HepG2 (cell line): Measurements from ENCODE around the gene FGD5. TPM values are rescaled to one million over a fixed set of nuclear protein-coding genes. Genes with fewer than 3 reads are reported as not detected.
A peak's percentile ranks its signal among the peaks of the same experiment; 100 is the strongest.

Experiments used
- ATAC-seq: fragments of 200-7000 bp; cut with Tn5 transposase; 3 replicates; pipeline ENCODE4 v1.9.1; 2020; ENCODE audit warnings: mild to moderate bottlenecking, moderate library complexity
- BruUV-seq: library from RNA; stranded (reverse); fragments of 400-500 nt; replicated peaks from 2 replicates; lab custom pipeline; 2021; lab: Mats Ljungman, UMichigan
- CTCF ChIA-PET: fragments of 300-600 bp; formaldehyde crosslinking; extraction: SDS; loops from one replicate; lab custom pipeline; 2021; ENCODE audit warnings: low total read pairs, inconsistent platforms, low intra/inter-chr PET ratio; lab: Yijun Ruan, JAX
- POLR2A ChIA-PET: fragments of 350-600 bp; sonication (Branson Sonifier 250); formaldehyde crosslinking; loops from one replicate; lab custom pipeline; 2020; ENCODE audit warnings: antibody characterized with exemption, inconsistent platforms; lab: Yijun Ruan, JAX
- DNase-seq: peaks from one replicate; pipeline ENCODE4 v3.0.0-alpha.2; 2015; ENCODE audit warnings: low spot score
- FAIRE-seq: peaks from 3 replicates; lab custom pipeline; 2011; peaks lifted over from hg19 to GRCh38; lab: Jason Lieb, UNC
- H2AFZ ChIP-seq: one replicate; pipeline ENCODE4 v1.6.1; 2011; ENCODE audit warnings: low read length, inconsistent platforms
- H3K27ac ChIP-seq: fragments of 300-600 bp; 3 replicates; pipeline ENCODE4 v1.8.0; 2011; ENCODE audit warnings: mixed run types, mild to moderate bottlenecking, mixed read lengths, low read length, inconsistent platforms; ENCODE audit not compliant: insufficient read depth; ENCODE audit errors: extremely low read length
- H3K27me3 ChIP-seq, 2 experiments: fragments of 200-600 bp in 1 of 2; 2 replicates in 1 of 2; 3 replicates in 1 of 2; pipeline versions ENCODE4 v1.6.0 to v1.8.0; 2011; ENCODE audit warnings: low read length in 2 of 2, mild to moderate bottlenecking in 2 of 2, moderate library complexity in 2 of 2, inconsistent platforms in 1 of 2; ENCODE audit not compliant: insufficient read depth in 2 of 2, control insufficient read depth in 1 of 2
- H3K36me3 ChIP-seq, 2 experiments: fragments of 200-600 bp in 1 of 2; replicated peaks in 1 of 2; 2 replicates in 1 of 2; 3 replicates in 1 of 2; pipeline versions ENCODE4 v1.5.1 to v1.8.0; 2011; ENCODE audit warnings: low read length in 2 of 2, inconsistent platforms in 1 of 2; ENCODE audit not compliant: insufficient read depth in 2 of 2, control insufficient read depth in 1 of 2
- H3K4me1 ChIP-seq: 2 replicates; pipeline ENCODE4 v1.5.1; 2012; ENCODE audit warnings: low read length, inconsistent platforms; ENCODE audit not compliant: insufficient read depth
- H3K4me2 ChIP-seq: 2 replicates; pipeline ENCODE4 v1.6.0; 2011; ENCODE audit warnings: low read depth, low read length, inconsistent platforms
- H3K4me3 ChIP-seq, 3 experiments: fragments of 200-600 bp in 1 of 3; sonication (generic), shearing (Covaris generic) in 1 of 3; replicated peaks in 1 of 3; 2 replicates each; pipeline ENCODE4 v1.5.1; 2011 to 2016; ENCODE audit warnings: low read length in 3 of 3, inconsistent platforms in 2 of 3, low read depth in 2 of 3, mild to moderate bottlenecking in 2 of 3, control low read depth in 1 of 3, mixed read lengths in 1 of 3; ENCODE audit not compliant: insufficient read depth in 1 of 3
- H3K79me2 ChIP-seq: one replicate; pipeline ENCODE4 v1.6.1; 2011; ENCODE audit warnings: low read length, inconsistent platforms; ENCODE audit not compliant: insufficient read depth
- H3K9ac ChIP-seq: 2 replicates; pipeline ENCODE4 v1.6.0; 2011; ENCODE audit warnings: mild to moderate bottlenecking, low read depth, low read length, inconsistent platforms; ENCODE audit not compliant: insufficient read depth
- H3K9me3 ChIP-seq: 2 replicates; pipeline ENCODE4 v1.5.1; 2012; ENCODE audit warnings: mild to moderate bottlenecking, low read length
- H4K20me1 ChIP-seq: 2 replicates; pipeline ENCODE4 v1.6.0; 2011; ENCODE audit warnings: inconsistent platforms, mild to moderate bottlenecking, low read length, moderate library complexity; ENCODE audit not compliant: insufficient read depth
- ATF7-NPFF ChIP-seq: sonication (generic); formaldehyde crosslinking; IDR thresholded peaks from 2 replicates; pipeline ENCODE4 v1.8.1; 2023; ENCODE audit warnings: mild to moderate bottlenecking, low read depth, missing genetic modification reagents, moderate library complexity
- CENPX ChIP-seq: sonication (generic); formaldehyde crosslinking; IDR thresholded peaks from 2 replicates; pipeline ENCODE4 v1.9.0; 2021; ENCODE audit warnings: mild to moderate bottlenecking, missing genetic modification reagents, moderate library complexity
- FOSL2 ChIP-seq: sonication (generic); formaldehyde crosslinking; IDR thresholded peaks from 2 replicates; pipeline ENCODE4 v1.4.0; 2020; ENCODE audit warnings: missing genetic modification reagents
- NFE2L1 ChIP-seq: sonication (generic); formaldehyde crosslinking; IDR thresholded peaks from 2 replicates; pipeline ENCODE4 v1.4.0; 2020; ENCODE audit warnings: missing genetic modification reagents, mild to moderate bottlenecking, borderline replicate concordance
- RXRB ChIP-seq: IDR thresholded peaks from 2 replicates; pipeline ENCODE4 v1.6.1; 2016; ENCODE audit warnings: borderline replicate concordance, missing genetic modification reagents, missing compliant biosample characterization
- THAP11 ChIP-seq: IDR thresholded peaks from 2 replicates; pipeline ENCODE4 v1.6.1; 2016; ENCODE audit warnings: missing biosample characterization, missing genetic modification reagents
- ZNF263 ChIP-seq: sonication (generic); formaldehyde crosslinking; IDR thresholded peaks from 2 replicates; pipeline ENCODE4 v1.4.0; 2020; ENCODE audit warnings: missing genetic modification reagents
- ZNF326 ChIP-seq: sonication (generic); formaldehyde crosslinking; IDR thresholded peaks from 2 replicates; pipeline ENCODE4 v1.4.0; 2020; ENCODE audit warnings: missing genetic modification reagents, borderline replicate concordance
- ZNF460 ChIP-seq: sonication (generic); formaldehyde crosslinking; IDR thresholded peaks from 2 replicates; pipeline ENCODE4 v1.5.1; 2020; ENCODE audit warnings: missing genetic modification reagents, mild to moderate bottlenecking, borderline replicate concordance
- ZNF549 ChIP-seq: sonication (generic); formaldehyde crosslinking; IDR thresholded peaks from 2 replicates; pipeline ENCODE4 v1.5.0; 2020; ENCODE audit warnings: missing genetic modification reagents
- ZNF678 ChIP-seq: sonication (generic); formaldehyde crosslinking; IDR thresholded peaks from 2 replicates; pipeline ENCODE4 v1.4.0; 2020; ENCODE audit warnings: mild to moderate bottlenecking, missing genetic modification reagents
- ZSCAN21 ChIP-seq: sonication (generic); formaldehyde crosslinking; IDR thresholded peaks from 2 replicates; pipeline ENCODE4 v1.8.0; 2022; ENCODE audit warnings: mild to moderate bottlenecking, missing genetic modification reagents, moderate library complexity, borderline replicate concordance
- WGBS: methylation state at CpG from one replicate; pipeline ENCODE4 v1.1.6; 2017; ENCODE audit warnings: low lambda C conversion rate; 5-methylcytosine and 5-hydroxymethylcytosine counted together
- in situ Hi-C: cut with HindIII; loops from 2 replicates; pipeline ENCODE4 v1.10.0; 2017; ENCODE audit warnings: low pct_unique_long_range_greater_than_20kb; ENCODE audit not compliant: extremely low pct_ligation_motif_present
- intact Hi-C: fragments of 100-400 bp; cut with micrococcal nuclease; formaldehyde crosslinking; loops from one replicate; pipeline ENCODE4 v1.10.0; 2022; ENCODE audit not compliant: unreplicated experiment
- polyA plus RNA-seq, 8 experiments: library from polyadenylated mRNA; depleted of rRNA in 3 of 8; stranded (reverse) in 7 of 8; unstranded in 1 of 8; fragments of >200 nt; fragmentation: Illumina TruSeq in 4 of 8; extraction: Trizol in 4 of 8; gene quantifications; 2 replicates each; pipeline versions ENCODE4 v1.2.1 to v1.2.3, GENCODE V29; 2011 to 2016; ENCODE audit warnings: low read depth in 4 of 8, missing spikeins in 1 of 8, mixed read lengths in 1 of 8; ENCODE audit not compliant: insufficient read depth in 1 of 8
- total RNA-seq, 5 experiments: library from RNA; depleted of rRNA; stranded (reverse); fragments of >200 nt; fragmentation: Illumina TruSeq; extraction: Trizol; gene quantifications; 2 replicates each; pipeline ENCODE4 v1.2.3, GENCODE V29; 2016; ENCODE audit warnings: low read depth in 1 of 5
- TF ChIP-seq, protein P1 (sequence below): sonication (generic); formaldehyde crosslinking; IDR thresholded peaks from 2 replicates; pipeline ENCODE4 v1.5.0; 2020; ENCODE audit warnings: mild to moderate bottlenecking, missing genetic modification reagents, borderline replicate concordance
- TF ChIP-seq, protein P2 (sequence below): sonication (generic); formaldehyde crosslinking; IDR thresholded peaks from 2 replicates; pipeline ENCODE4 v1.8.0; 2022; ENCODE audit warnings: mild to moderate bottlenecking, missing genetic modification reagents; ENCODE audit not compliant: insufficient replicate concordance
- TF ChIP-seq, protein P3 (sequence below): sonication (generic); formaldehyde crosslinking; IDR thresholded peaks from 2 replicates; pipeline ENCODE4 v1.5.0; 2020; ENCODE audit warnings: missing genetic modification reagents

Gene FGD5
- total and polyA plus RNA-seq, 2 of the 13 experiments (the other 11 are each of a cell fraction or from before 2014, with no cell fraction given), result 0.17 TPM; not detected in 1

DNA sequence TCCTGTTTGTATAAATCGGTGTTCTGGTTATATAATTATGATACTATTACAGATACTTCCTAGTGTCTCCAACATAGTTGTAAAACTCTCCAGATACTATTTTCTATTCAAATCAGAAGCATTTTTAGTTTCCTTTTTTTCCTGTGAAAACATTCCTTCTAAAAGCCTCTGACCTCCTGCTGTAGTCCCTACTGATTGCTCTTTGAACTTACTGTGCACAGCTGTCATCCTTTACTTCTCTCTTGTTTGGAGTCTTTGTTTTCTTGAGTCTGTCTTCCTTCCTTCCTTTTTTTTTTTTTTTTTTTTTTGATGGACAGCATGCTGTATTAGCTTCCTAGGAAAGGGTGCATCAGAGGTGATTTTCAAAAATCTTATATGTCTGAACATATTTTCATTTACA, 157.6 kb downstream of the FGD5 start:
- H3K4me3 ChIP-seq, result no peak overlapping the region
- H3K36me3 ChIP-seq, result peaks cover 1 to 10% of the 10 kb centered on the region in 2 experiments; a peak in 3 of 5 replicates
- no peaks in the 10 kb centered on the region for H4K20me1 ChIP-seq
- H3K9me3 ChIP-seq, result no peaks in the 10 kb centered on the region
- no peak for FAIRE-seq
- intact Hi-C loops, result no loop called here
- no peaks in the 10 kb centered on the region for H3K27me3 ChIP-seq
- CTCF ChIA-PET, result no interaction called here
- no peak overlapping the region for H3K27ac ChIP-seq
- TF ChIP-seq FOSL2, result no peak
- no peak for TF ChIP-seq THAP11 (CRISPR knock-in tag)
- TF ChIP-seq CENPX, result no peak
- no peak for TF ChIP-seq ZNF460 (CRISPR knock-in tag)
- TF ChIP-seq ATF7-NPFF (CRISPR knock-in tag), result no peak
- no peak for TF ChIP-seq NFE2L1 (CRISPR knock-in tag)
- TF ChIP-seq, protein P1, sequence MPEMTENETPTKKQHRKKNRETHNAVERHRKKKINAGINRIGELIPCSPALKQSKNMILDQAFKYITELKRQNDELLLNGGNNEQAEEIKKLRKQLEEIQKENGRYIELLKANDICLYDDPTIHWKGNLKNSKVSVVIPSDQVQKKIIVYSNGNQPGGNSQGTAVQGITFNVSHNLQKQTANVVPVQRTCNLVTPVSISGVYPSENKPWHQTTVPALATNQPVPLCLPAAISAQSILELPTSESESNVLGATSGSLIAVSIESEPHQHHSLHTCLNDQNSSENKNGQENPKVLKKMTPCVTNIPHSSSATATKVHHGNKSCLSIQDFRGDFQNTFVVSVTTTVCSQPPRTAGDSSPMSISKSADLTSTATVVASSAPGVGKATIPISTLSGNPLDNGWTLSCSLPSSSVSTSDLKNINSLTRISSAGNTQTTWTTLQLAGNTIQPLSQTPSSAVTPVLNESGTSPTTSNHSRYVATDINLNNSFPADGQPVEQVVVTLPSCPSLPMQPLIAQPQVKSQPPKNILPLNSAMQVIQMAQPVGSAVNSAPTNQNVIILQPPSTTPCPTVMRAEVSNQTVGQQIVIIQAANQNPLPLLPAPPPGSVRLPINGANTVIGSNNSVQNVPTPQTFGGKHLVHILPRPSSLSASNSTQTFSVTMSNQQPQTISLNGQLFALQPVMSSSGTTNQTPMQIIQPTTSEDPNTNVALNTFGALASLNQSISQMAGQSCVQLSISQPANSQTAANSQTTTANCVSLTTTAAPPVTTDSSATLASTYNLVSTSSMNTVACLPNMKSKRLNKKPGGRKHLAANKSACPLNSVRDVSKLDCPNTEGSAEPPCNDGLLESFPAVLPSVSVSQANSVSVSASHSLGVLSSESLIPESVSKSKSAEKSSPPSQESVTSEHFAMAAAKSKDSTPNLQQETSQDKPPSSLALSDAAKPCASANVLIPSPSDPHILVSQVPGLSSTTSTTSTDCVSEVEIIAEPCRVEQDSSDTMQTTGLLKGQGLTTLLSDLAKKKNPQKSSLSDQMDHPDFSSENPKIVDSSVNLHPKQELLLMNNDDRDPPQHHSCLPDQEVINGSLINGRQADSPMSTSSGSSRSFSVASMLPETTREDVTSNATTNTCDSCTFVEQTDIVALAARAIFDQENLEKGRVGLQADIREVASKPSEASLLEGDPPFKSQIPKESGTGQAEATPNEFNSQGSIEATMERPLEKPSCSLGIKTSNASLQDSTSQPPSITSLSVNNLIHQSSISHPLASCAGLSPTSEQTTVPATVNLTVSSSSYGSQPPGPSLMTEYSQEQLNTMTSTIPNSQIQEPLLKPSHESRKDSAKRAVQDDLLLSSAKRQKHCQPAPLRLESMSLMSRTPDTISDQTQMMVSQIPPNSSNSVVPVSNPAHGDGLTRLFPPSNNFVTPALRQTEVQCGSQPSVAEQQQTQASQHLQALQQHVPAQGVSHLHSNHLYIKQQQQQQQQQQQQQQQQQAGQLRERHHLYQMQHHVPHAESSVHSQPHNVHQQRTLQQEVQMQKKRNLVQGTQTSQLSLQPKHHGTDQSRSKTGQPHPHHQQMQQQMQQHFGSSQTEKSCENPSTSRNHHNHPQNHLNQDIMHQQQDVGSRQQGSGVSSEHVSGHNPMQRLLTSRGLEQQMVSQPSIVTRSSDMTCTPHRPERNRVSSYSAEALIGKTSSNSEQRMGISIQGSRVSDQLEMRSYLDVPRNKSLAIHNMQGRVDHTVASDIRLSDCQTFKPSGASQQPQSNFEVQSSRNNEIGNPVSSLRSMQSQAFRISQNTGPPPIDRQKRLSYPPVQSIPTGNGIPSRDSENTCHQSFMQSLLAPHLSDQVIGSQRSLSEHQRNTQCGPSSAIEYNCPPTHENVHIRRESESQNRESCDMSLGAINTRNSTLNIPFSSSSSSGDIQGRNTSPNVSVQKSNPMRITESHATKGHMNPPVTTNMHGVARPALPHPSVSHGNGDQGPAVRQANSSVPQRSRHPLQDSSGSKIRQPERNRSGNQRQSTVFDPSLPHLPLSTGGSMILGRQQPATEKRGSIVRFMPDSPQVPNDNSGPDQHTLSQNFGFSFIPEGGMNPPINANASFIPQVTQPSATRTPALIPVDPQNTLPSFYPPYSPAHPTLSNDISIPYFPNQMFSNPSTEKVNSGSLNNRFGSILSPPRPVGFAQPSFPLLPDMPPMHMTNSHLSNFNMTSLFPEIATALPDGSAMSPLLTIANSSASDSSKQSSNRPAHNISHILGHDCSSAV (CRISPR knock-in tag), result no peak
- no peak for TF ChIP-seq RXRB
- TF ChIP-seq ZNF678 (CRISPR knock-in tag), result no peak
- TF ChIP-seq, protein P2, sequence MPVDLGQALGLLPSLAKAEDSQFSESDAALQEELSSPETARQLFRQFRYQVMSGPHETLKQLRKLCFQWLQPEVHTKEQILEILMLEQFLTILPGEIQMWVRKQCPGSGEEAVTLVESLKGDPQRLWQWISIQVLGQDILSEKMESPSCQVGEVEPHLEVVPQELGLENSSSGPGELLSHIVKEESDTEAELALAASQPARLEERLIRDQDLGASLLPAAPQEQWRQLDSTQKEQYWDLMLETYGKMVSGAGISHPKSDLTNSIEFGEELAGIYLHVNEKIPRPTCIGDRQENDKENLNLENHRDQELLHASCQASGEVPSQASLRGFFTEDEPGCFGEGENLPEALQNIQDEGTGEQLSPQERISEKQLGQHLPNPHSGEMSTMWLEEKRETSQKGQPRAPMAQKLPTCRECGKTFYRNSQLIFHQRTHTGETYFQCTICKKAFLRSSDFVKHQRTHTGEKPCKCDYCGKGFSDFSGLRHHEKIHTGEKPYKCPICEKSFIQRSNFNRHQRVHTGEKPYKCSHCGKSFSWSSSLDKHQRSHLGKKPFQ (CRISPR knock-in tag), result no peak
- TF ChIP-seq ZNF263 (CRISPR knock-in tag), result no peak
- TF ChIP-seq ZNF549 (CRISPR knock-in tag), result no peak
- TF ChIP-seq ZSCAN21, result no peak
- TF ChIP-seq, protein P3, sequence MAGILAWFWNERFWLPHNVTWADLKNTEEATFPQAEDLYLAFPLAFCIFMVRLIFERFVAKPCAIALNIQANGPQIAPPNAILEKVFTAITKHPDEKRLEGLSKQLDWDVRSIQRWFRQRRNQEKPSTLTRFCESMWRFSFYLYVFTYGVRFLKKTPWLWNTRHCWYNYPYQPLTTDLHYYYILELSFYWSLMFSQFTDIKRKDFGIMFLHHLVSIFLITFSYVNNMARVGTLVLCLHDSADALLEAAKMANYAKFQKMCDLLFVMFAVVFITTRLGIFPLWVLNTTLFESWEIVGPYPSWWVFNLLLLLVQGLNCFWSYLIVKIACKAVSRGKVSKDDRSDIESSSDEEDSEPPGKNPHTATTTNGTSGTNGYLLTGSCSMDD (CRISPR knock-in tag), result no peak
- no peak for TF ChIP-seq ZNF326
- H3K4me1 ChIP-seq, result peaks cover 10% of the 10 kb centered on the region
- ATAC-seq, result no peak; the same call in 2 of the 3 replicates
- H3K4me2 ChIP-seq, result no peak overlapping the region
- H2AFZ ChIP-seq, result no peak overlapping the region
- in situ Hi-C loops, result no loop called here
- 94% methylated on average over 1 of the region's 1 CpG for WGBS
- POLR2A ChIA-PET, result interaction anchor here (0.6 kb wide), 1 partner anchor 89 kb away, joined by 3 read pairs; the partner anchor contains the start of gene MRPS25
- DNase-seq, result peak; percentile 2
- peaks cover 3% of the 10 kb centered on the region for H3K79me2 ChIP-seq
- BruUV-seq, result no TSS peak
- no peak overlapping the region for H3K9ac ChIP-seq
